Measurements from ENCODE around the gene ASB18. TPM values are rescaled to one million over a fixed set of nuclear protein-coding genes. Genes with fewer than 3 reads are reported as not detected.

Gene ASB18
- total RNA-seq, 1 experiment from 2014 or later, result not detected

DNA sequence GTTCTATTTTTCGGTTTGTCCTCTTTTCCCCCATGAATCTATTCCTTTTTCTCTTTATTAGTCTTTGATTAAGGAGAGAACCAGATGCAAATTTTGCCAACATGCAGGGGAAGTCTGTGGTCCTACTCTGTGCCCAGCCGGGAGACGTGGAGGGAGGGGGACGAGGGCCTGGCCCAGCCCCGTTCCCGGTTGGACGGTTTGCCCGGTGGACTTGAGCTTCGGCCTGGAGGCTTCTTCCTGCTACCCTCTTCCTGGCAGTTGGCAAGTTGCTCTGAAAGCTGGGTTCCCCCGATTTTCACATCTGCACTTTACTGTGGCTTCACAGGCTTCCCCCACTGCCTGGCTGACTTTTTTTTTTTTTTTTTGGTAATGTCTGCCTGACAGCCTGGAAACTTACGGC lies 56.7 kb downstream of the ASB18 start:
- H3K4me1 ChIP-seq (ENCODE audit: control insufficient read depth, insufficient read depth, low read length), result no peaks in the 10 kb centered on the region
- ChIA-PET CTCF (no interaction called here), POLR2A (no interaction called here)
- in situ Hi-C loops (cut with HindIII; ENCODE audit: low pct_unique_long_range_greater_than_20kb, low sequenced_read_pairs) (no loop called here), intact Hi-C loops (cut with micrococcal nuclease; ENCODE audit: unreplicated experiment) (no loop called here)
- no peak overlapping the region for H3K27ac ChIP-seq (ENCODE audit: low read length)
- no peak for DNase-seq (ENCODE audit: low read depth, low spot score)
- H3K9me3 ChIP-seq (ENCODE audit: control insufficient read depth, insufficient read depth, low read depth, low read length), result peaks cover 7% of the 10 kb centered on the region; the same call in 1 of the 2 replicates
- no peaks in the 10 kb centered on the region for H3K27me3 ChIP-seq (ENCODE audit: control insufficient read depth, insufficient read depth, low read length)
- no peak overlapping the region for H3K4me3 ChIP-seq (ENCODE audit: low read depth in 2 of 2, low read length in 2 of 2)
- BruUV-seq (replicated peaks), result no TSS peak
- no peak for TF ChIP-seq CTCF (IDR thresholded peaks at IDR 0.05)
- no peak for TF ChIP-seq POLR2AphosphoS5 (IDR thresholded peaks at IDR 0.05; ENCODE audit: low read depth, low read length)
- no peak for TF ChIP-seq SIN3A (IDR thresholded peaks at IDR 0.05; ENCODE audit: borderline replicate concordance, insufficient read depth, low read depth, low read length)
- no peak for TF ChIP-seq REST (IDR thresholded peaks at IDR 0.05; ENCODE audit: insufficient read depth in 1 of 2, low read depth in 2 of 2, low read length in 1 of 2)
- no peak for TF ChIP-seq TCF7L2 (IDR thresholded peaks at IDR 0.05; ENCODE audit: low read depth, low read length)
- no peak for ATAC-seq
- H3K36me3 ChIP-seq (ENCODE audit: control insufficient read depth, insufficient read depth, low read length), result no peaks in the 10 kb centered on the region

DNA sequence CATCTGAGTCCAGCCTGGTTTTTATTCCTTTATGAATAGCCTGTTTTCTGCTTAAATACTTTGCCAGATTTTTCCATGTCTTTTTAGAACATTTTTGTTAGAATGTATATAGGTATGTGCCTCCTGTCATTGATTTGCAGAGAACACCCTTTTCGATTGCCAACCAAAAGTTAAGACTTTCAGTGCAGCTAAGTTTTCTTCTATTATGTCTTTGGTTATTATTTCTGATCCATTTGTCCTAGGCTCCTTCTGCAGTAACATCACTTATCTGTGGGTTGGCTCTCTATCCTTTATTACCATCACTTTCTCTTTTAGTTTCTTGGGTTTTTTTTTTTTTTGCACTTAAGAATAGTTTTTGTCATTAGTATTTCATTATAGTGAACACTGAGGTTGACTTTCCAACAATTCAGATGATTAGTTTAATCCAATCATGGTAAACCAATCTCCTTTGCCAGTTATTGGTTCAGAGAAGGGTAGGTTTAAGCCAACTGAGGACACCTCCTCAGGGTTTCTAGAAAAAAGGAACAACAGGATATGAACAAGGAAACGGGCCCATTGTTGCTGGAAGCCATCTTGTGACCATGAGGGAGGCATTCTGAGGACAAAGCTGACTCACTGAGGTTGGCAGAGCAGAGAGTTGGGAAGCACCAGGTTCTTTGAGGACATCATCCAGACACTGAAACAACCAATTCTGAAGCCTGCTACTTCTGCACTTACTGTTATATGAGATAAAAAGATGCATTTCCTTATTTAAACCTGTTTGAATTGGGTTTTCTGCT lies 58.1 kb downstream of the ASB18 start:
- in situ Hi-C loops (cut with HindIII; ENCODE audit: low pct_unique_long_range_greater_than_20kb, low sequenced_read_pairs), result no loop called here

More for the DNA sequence above, 58.1 kb downstream of the ASB18 start:
- POLR2A ChIA-PET, result interaction anchor here (0.7 kb wide), 1 partner anchor 296 kb away, joined by 3 read pairs; no protein-coding TSS in a partner anchor
- Histone ChIP-seq H3K27ac (ENCODE audit: low read length) (no peak overlapping the region), H3K27me3 (ENCODE audit: control insufficient read depth, insufficient read depth, low read length) (no peaks in the 10 kb centered on the region), H3K36me3 (ENCODE audit: control insufficient read depth, insufficient read depth, low read length) (no peaks in the 10 kb centered on the region), H3K4me3 (ENCODE audit: low read depth in 2 of 2, low read length in 2 of 2) (no peak overlapping the region), H3K4me1 (ENCODE audit: control insufficient read depth, insufficient read depth, low read length) (no peaks in the 10 kb centered on the region), H3K9me3 (ENCODE audit: control insufficient read depth, insufficient read depth, low read depth, low read length) (peaks cover 7% of the 10 kb centered on the region; the same call in 1 of the 2 replicates)
- BruUV-seq (replicated peaks), result no TSS peak
- ATAC-seq, result no peak
- CTCF ChIA-PET, result no interaction called here
- DNase-seq (ENCODE audit: low read depth, low spot score), result no peak
- TF ChIP-seq TCF7L2 (IDR thresholded peaks at IDR 0.05; ENCODE audit: low read depth, low read length) (no peak), CTCF (IDR thresholded peaks at IDR 0.05) (no peak), SIN3A (IDR thresholded peaks at IDR 0.05; ENCODE audit: borderline replicate concordance, insufficient read depth, low read depth, low read length) (no peak), REST (IDR thresholded peaks at IDR 0.05; ENCODE audit: insufficient read depth in 1 of 2, low read depth in 2 of 2, low read length in 1 of 2) (no peak)
- intact Hi-C loops (cut with micrococcal nuclease; ENCODE audit: unreplicated experiment), result no loop called here

Measured in Panc1 (cell line).